Hematopoietic multipotent progenitor cell (in vitro differentiated cells): ENCODE measurements around the gene CABP1. TPM values are rescaled to one million over a fixed set of nuclear protein-coding genes. Genes with fewer than 3 reads are reported as not detected.

Experiments
- total RNA-seq: library from RNA; depleted of rRNA; stranded (reverse); fragments of >200 nt; gene quantifications from one replicate; pipeline ENCODE4 v1.2.3, GENCODE V29; 2012

Gene CABP1
- total RNA-seq, 1 donor, result under 0.01 TPM

Other genes with a start within 250 kb of the CABP1 start
- gene COX6A1, start 202.5 kb upstream of the CABP1 start, total RNA-seq, result 380 TPM
- gene TRIAP1, start 194.2 kb upstream of the CABP1 start, total RNA-seq, result 9.4 TPM
- 16.4 TPM for gene GATC, start 194.2 kb upstream of the CABP1 start, total RNA-seq
- gene SRSF9, start 170.9 kb upstream of the CABP1 start, total RNA-seq, result 144 TPM
- gene DYNLL1, start 144.5 kb upstream of the CABP1 start, total RNA-seq, result 233 TPM
- 15.3 TPM for gene COQ5, start 111.5 kb upstream of the CABP1 start, total RNA-seq
- gene RNF10, start 106.3 kb upstream of the CABP1 start, total RNA-seq, result 144 TPM
- 38.0 TPM for gene POP5, start 59.2 kb upstream of the CABP1 start, total RNA-seq
- 41.2 TPM for gene MLEC, start 46.5 kb downstream of the CABP1 start, total RNA-seq
- gene UNC119B, start 69.8 kb downstream of the CABP1 start, total RNA-seq, result 17.0 TPM
- 33.1 TPM for gene ACADS, start 85.2 kb downstream of the CABP1 start, total RNA-seq